GM19023 (cell line): ENCODE measurements around the gene LIME1.
"Not testable (repeated sequence)": the region's sequence is repeated elsewhere in the genome, so short reads cannot be mapped to it uniquely, and the experiment has no call there.

Experiments used
- ATAC-seq: cut with Tn5 transposase; IDR thresholded peaks from one replicate; pipeline ENCODE4 v1.9.1; 2021; ENCODE audit warnings: mild to moderate bottlenecking, moderate library complexity; ENCODE audit not compliant: unreplicated experiment

Gene LIME1

GRCh38 chr20:63768591-63769515 is 32.4 kb downstream of the LIME1 start:
- no peak for ATAC-seq

- no peak for ATAC-seq
Observed at GRCh38 chr20:63769891-63770474, 33.5 kb downstream of the LIME1 start.

GRCh38 chr20:63771046-63771707 is 34.7 kb downstream of the LIME1 start:
- ATAC-seq, result no peak

GRCh38 chr20:63772781-63773518 is 36.5 kb downstream of the LIME1 start:
- no peak for ATAC-seq

GRCh38 chr20:63773571-63774241 is 37.2 kb downstream of the LIME1 start:
- no peak for ATAC-seq

GRCh38 chr20:63774306-63774705 is 37.8 kb downstream of the LIME1 start:
- ATAC-seq, result no peak

GRCh38 chr20:63775096-63775978 is 38.9 kb downstream of the LIME1 start:
- no peak for ATAC-seq

- ATAC-seq, result not testable (repeated sequence)
Observed at GRCh38 chr20:63776875-63777274, 40.4 kb downstream of the LIME1 start.

GRCh38 chr20:63777614-63778013 is 41.1 kb downstream of the LIME1 start:
- no peak for ATAC-seq

GRCh38 chr20:63778034-63778752 is 41.7 kb downstream of the LIME1 start:
- no peak for ATAC-seq

- no peak for ATAC-seq
Observed at GRCh38 chr20:63778857-63779256, 42.4 kb downstream of the LIME1 start.

GRCh38 chr20:63781181-63781580 is 44.7 kb downstream of the LIME1 start:
- no peak for ATAC-seq

- no peak for ATAC-seq
Observed at GRCh38 chr20:63782051-63782471, 45.6 kb downstream of the LIME1 start.

GRCh38 chr20:63782521-63782971 is 46.1 kb downstream of the LIME1 start:
- no peak for ATAC-seq

- ATAC-seq, result no peak
Observed at GRCh38 chr20:63783970-63784369, 47.5 kb downstream of the LIME1 start.

- no peak for ATAC-seq
Observed at GRCh38 chr20:63785691-63786131, 49.2 kb downstream of the LIME1 start.

GRCh38 chr20:63787302-63787701 is 50.8 kb downstream of the LIME1 start:
- no peak for ATAC-seq

- ATAC-seq, result no peak
Observed at GRCh38 chr20:63787749-63788148, 51.3 kb downstream of the LIME1 start.
